M059J (cell line): ENCODE results near the gene OTUD6A. TPM values are rescaled to one million over a fixed set of nuclear protein-coding genes. Genes with fewer than 3 reads are reported as not detected.

Experiments
- total RNA-seq: library from RNA; depleted of rRNA; stranded (reverse); fragments of >200 nt; shearing (Covaris generic); gene quantifications from 2 replicates; pipeline ENCODE4 v1.2.3, GENCODE V29; 2014; rRNA removed

OTUD6A gene
- total RNA-seq, 1 experiment from 2014 or later, result not detected

Other genes starting within 250 kb of the OTUD6A start
- not detected in 2 replicates for gene AWAT2, start 12.5 kb upstream of the OTUD6A start, total RNA-seq
- gene IGBP1, start 71.0 kb downstream of the OTUD6A start, total RNA-seq, result 98.8 and 107 TPM in 2 replicates
- not detected in 2 replicates for gene DGAT2L6, start 115.0 kb downstream of the OTUD6A start, total RNA-seq
- not detected in 2 replicates for gene AWAT1, start 172.2 kb downstream of the OTUD6A start, total RNA-seq
- gene P2RY4, start 197.7 kb downstream of the OTUD6A start, total RNA-seq, result 0.15 TPM in 1 of 2 replicates, not detected in the other
- gene ARR3, start 205.9 kb downstream of the OTUD6A start, total RNA-seq, result not detected in 2 replicates
- not detected in 2 replicates for gene RAB41, start 219.7 kb downstream of the OTUD6A start, total RNA-seq
- gene PDZD11, start 227.5 kb downstream of the OTUD6A start, total RNA-seq, result 220 and 248 TPM in 2 replicates
- 42.8 and 89.1 TPM in 2 replicates for gene KIF4A, start 227.6 kb downstream of the OTUD6A start, total RNA-seq